ENCODE data around the gene FOXP1. TPM values are rescaled to one million over a fixed set of nuclear protein-coding genes. Genes with fewer than 3 reads are reported as not detected.

FOXP1 gene
- polyA plus RNA-seq, 4 donors = 4.9 to 66.5 (median 15.3) TPM

DNA sequence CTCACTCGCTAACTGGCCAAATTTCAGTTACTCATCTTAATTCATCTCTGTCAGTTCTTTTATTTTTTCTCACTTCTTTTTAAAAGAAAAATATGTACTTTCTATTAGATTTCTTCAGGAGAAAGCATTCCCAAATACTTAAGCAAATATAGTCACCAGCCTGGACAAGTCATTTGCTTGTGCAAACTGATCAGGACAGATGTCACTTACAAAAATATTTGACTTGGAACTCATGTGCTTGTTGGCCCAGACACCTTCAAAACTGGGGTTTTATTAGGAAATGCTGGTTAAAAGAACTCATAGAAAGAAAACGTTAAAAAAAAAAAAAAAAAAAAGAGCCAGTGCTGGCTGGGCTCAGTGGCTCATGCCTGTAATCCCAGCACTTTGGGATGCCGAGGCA is 31.3 kb upstream of the FOXP1 start:
- no peak for FAIRE-seq
- WGBS, 3 donors = 91 to 94% (median 94%) methylated on average over 3 of the region's 3 CpGs

GRCh38 chr3:71614426-71614825 is 30.9 kb upstream of the FOXP1 start:
- no peaks in the 10 kb centered on the region for H3K27me3 ChIP-seq (ENCODE audit: control insufficient read depth in 3 of 3, insufficient read depth in 3 of 3, low read length in 3 of 3)
- no peaks in the 10 kb centered on the region for H3K4me1 ChIP-seq (ENCODE audit: control insufficient read depth in 3 of 3, insufficient read depth in 2 of 3, low read depth in 1 of 3, low read length in 2 of 3)
- no peak overlapping the region for H3K4me3 ChIP-seq (ENCODE audit: low read depth in 1 of 3, low read length in 3 of 3)
- no peak for FAIRE-seq
- H3K9me3 ChIP-seq (ENCODE audit: control insufficient read depth in 2 of 2, insufficient read depth in 1 of 2, low read depth in 1 of 2, low read length in 1 of 2) = peaks cover 0 to 5% of the 10 kb centered on the region in 2 donors
- no peak for DNase-seq
- 91 to 92% (median 92%) methylated on average over 5 of the region's 5 CpGs for WGBS, 3 donors
- no peak overlapping the region for H3K27ac ChIP-seq (ENCODE audit: low read depth in 1 of 3, low read length in 2 of 3)
- H3K36me3 ChIP-seq (ENCODE audit: control insufficient read depth in 3 of 3, insufficient read depth in 2 of 3, low read depth in 1 of 3, low read length in 3 of 3) = no peaks in the 10 kb centered on the region

More for the DNA sequence above, 31.3 kb upstream of the FOXP1 start:
- Histone ChIP-seq H3K27ac (ENCODE audit: low read depth in 1 of 3, low read length in 2 of 3) (no peak overlapping the region), H3K4me3 (ENCODE audit: low read depth in 1 of 3, low read length in 3 of 3) (no peak overlapping the region), H3K36me3 (ENCODE audit: control insufficient read depth in 3 of 3, insufficient read depth in 2 of 3, low read depth in 1 of 3, low read length in 3 of 3) (no peaks in the 10 kb centered on the region), H3K4me1 (ENCODE audit: control insufficient read depth in 3 of 3, insufficient read depth in 2 of 3, low read depth in 1 of 3, low read length in 2 of 3) (no peaks in the 10 kb centered on the region), H3K27me3 (ENCODE audit: control insufficient read depth in 3 of 3, insufficient read depth in 3 of 3, low read length in 3 of 3) (no peaks in the 10 kb centered on the region), H3K9me3 (ENCODE audit: control insufficient read depth in 2 of 2, insufficient read depth in 1 of 2, low read depth in 1 of 2, low read length in 1 of 2) (peaks cover 0 to 5% of the 10 kb centered on the region in 2 donors)
- no peak for DNase-seq

GRCh38 chr3:71611099-71611498 is 27.6 kb upstream of the FOXP1 start:
- WGBS, 3 donors = 43 to 77% (median 52%) methylated on average over 3 of the region's 3 CpGs
- DNase-seq (peak in 1 of 2 donors; percentile 40), FAIRE-seq (no peak)

DNA sequence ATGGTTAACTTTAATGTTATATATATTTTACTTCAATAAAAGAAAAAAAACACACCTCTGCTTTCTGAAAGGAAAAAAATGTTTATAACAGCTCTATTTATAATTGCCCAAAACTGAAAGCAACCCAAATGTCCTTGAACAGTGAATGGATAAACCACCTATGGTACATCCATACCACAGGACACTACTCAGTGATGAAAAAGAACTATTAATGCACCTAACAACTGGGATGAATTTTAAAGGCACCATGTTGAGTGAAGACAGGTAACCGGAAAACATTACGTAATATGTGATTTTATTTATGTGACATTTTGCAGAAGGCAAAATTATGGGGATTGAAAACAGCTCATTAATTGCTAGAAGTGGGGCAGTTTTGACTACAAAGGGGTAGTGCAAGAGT is 23.8 kb upstream of the FOXP1 start:
- no peak overlapping the region for H3K27ac ChIP-seq (ENCODE audit: low read depth in 1 of 3, low read length in 2 of 3)
- H3K36me3 ChIP-seq (ENCODE audit: control insufficient read depth in 3 of 3, insufficient read depth in 2 of 3, low read depth in 1 of 3, low read length in 3 of 3) = no peaks in the 10 kb centered on the region
- DNase-seq (no peak), FAIRE-seq (no peak)
- H3K4me1 ChIP-seq (ENCODE audit: control insufficient read depth in 3 of 3, insufficient read depth in 2 of 3, low read depth in 1 of 3, low read length in 2 of 3) = peaks cover 0 to 5% (median 0%) of the 10 kb centered on the region in 3 donors
- H3K9me3 ChIP-seq (ENCODE audit: control insufficient read depth in 2 of 2, insufficient read depth in 1 of 2, low read depth in 1 of 2, low read length in 1 of 2) = peaks cover 0 to 5% of the 10 kb centered on the region in 2 donors
- H3K4me3 ChIP-seq (ENCODE audit: low read depth in 1 of 3, low read length in 3 of 3) = no peak overlapping the region
- no peaks in the 10 kb centered on the region for H3K27me3 ChIP-seq (ENCODE audit: control insufficient read depth in 3 of 3, insufficient read depth in 3 of 3, low read length in 3 of 3)
- WGBS, 3 donors = 95 to 96% (median 95%) methylated on average over 2 of the region's 2 CpGs

More at GRCh38 chr3:71611099-71611498, 27.6 kb upstream of the FOXP1 start:
- peaks cover 0 to 3% of the 10 kb centered on the region in 2 donors for H3K9me3 ChIP-seq (ENCODE audit: control insufficient read depth in 2 of 2, insufficient read depth in 1 of 2, low read depth in 1 of 2, low read length in 1 of 2)
- H3K4me1 ChIP-seq (ENCODE audit: control insufficient read depth in 3 of 3, insufficient read depth in 2 of 3, low read depth in 1 of 3, low read length in 2 of 3) = no peaks in the 10 kb centered on the region
- no peak overlapping the region for H3K4me3 ChIP-seq (ENCODE audit: low read depth in 1 of 3, low read length in 3 of 3)
- H3K36me3 ChIP-seq (ENCODE audit: control insufficient read depth in 3 of 3, insufficient read depth in 2 of 3, low read depth in 1 of 3, low read length in 3 of 3) = no peaks in the 10 kb centered on the region
- no peak overlapping the region for H3K27ac ChIP-seq (ENCODE audit: low read depth in 1 of 3, low read length in 2 of 3)
- no peaks in the 10 kb centered on the region for H3K27me3 ChIP-seq (ENCODE audit: control insufficient read depth in 3 of 3, insufficient read depth in 3 of 3, low read length in 3 of 3)

- WGBS, 3 donors = 81 to 91% (median 84%) methylated on average over 5 of the region's 5 CpGs
- H3K4me1 ChIP-seq (ENCODE audit: control insufficient read depth in 3 of 3, insufficient read depth in 2 of 3, low read depth in 1 of 3, low read length in 2 of 3) = peaks cover 0 to 8% (median 0%) of the 10 kb centered on the region in 3 donors
- peaks cover 0 to 5% of the 10 kb centered on the region in 2 donors for H3K9me3 ChIP-seq (ENCODE audit: control insufficient read depth in 2 of 2, insufficient read depth in 1 of 2, low read depth in 1 of 2, low read length in 1 of 2)
- H3K27ac ChIP-seq (ENCODE audit: low read depth in 1 of 3, low read length in 2 of 3) = no peak overlapping the region
- no peak overlapping the region for H3K4me3 ChIP-seq (ENCODE audit: low read depth in 1 of 3, low read length in 3 of 3)
- DNase-seq (no peak), FAIRE-seq (no peak)
- H3K27me3 ChIP-seq (ENCODE audit: control insufficient read depth in 3 of 3, insufficient read depth in 3 of 3, low read length in 3 of 3) = no peaks in the 10 kb centered on the region
- no peaks in the 10 kb centered on the region for H3K36me3 ChIP-seq (ENCODE audit: control insufficient read depth in 3 of 3, insufficient read depth in 2 of 3, low read depth in 1 of 3, low read length in 3 of 3)
Measured at GRCh38 chr3:71606582-71606981, 23.1 kb upstream of the FOXP1 start.

GRCh38 chr3:71602256-71602655 is 18.7 kb upstream of the FOXP1 start:
- DNase-seq = peak; percentile 76 to 94
- Histone ChIP-seq H3K27me3 (ENCODE audit: control insufficient read depth in 3 of 3, insufficient read depth in 3 of 3, low read length in 3 of 3) (no peaks in the 10 kb centered on the region), H3K27ac (ENCODE audit: low read depth in 1 of 3, low read length in 2 of 3) (peak overlapping the region in 1 of 3 donors; percentile 41), H3K4me3 (ENCODE audit: low read depth in 1 of 3, low read length in 3 of 3) (no peak overlapping the region), H3K36me3 (ENCODE audit: control insufficient read depth in 3 of 3, insufficient read depth in 2 of 3, low read depth in 1 of 3, low read length in 3 of 3) (no peaks in the 10 kb centered on the region), H3K9me3 (ENCODE audit: control insufficient read depth in 2 of 2, insufficient read depth in 1 of 2, low read depth in 1 of 2, low read length in 1 of 2) (peaks cover 0 to 2% of the 10 kb centered on the region in 2 donors), H3K4me1 (ENCODE audit: control insufficient read depth in 3 of 3, insufficient read depth in 2 of 3, low read depth in 1 of 3, low read length in 2 of 3) (peaks cover 0 to 8% (median 0%) of the 10 kb centered on the region in 3 donors)
- no peak for FAIRE-seq
- 20 to 64% (median 36%) methylated on average over 2 of the region's 2 CpGs for WGBS, 3 donors

DNA sequence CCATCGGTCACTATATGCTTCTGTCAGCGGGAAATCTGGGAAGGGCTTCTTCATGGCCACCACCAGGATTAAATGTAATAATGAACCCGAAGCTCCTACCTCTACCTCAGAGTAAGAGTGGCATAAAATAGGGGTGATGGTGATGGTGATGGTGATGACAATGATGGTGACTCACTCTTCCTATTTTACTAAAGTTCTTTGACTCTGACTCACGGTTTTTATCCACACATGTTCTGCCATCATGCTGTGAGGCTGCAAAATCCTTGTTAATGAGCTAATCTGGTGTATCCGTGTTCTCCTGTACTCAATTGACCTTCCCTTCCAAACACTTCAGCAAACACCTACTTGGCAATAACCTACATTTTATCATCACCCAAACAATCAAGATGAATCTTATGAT is 18.3 kb upstream of the FOXP1 start:
- peak in 1 of 2 donors; percentile 4 for DNase-seq
- Histone ChIP-seq H3K27me3 (ENCODE audit: control insufficient read depth in 3 of 3, insufficient read depth in 3 of 3, low read length in 3 of 3) (no peaks in the 10 kb centered on the region), H3K4me1 (ENCODE audit: control insufficient read depth in 3 of 3, insufficient read depth in 2 of 3, low read depth in 1 of 3, low read length in 2 of 3) (peaks cover 0 to 8% (median 0%) of the 10 kb centered on the region in 3 donors), H3K4me3 (ENCODE audit: low read depth in 1 of 3, low read length in 3 of 3) (no peak overlapping the region), H3K36me3 (ENCODE audit: control insufficient read depth in 3 of 3, insufficient read depth in 2 of 3, low read depth in 1 of 3, low read length in 3 of 3) (no peaks in the 10 kb centered on the region), H3K27ac (ENCODE audit: low read depth in 1 of 3, low read length in 2 of 3) (no peak overlapping the region), H3K9me3 (ENCODE audit: control insufficient read depth in 2 of 2, insufficient read depth in 1 of 2, low read depth in 1 of 2, low read length in 1 of 2) (peaks cover 0 to 2% of the 10 kb centered on the region in 2 donors)
- WGBS, 3 donors = 63 to 83% (median 75%) methylated on average over 5 of the region's 5 CpGs
- FAIRE-seq = no peak

- H3K4me3 ChIP-seq (ENCODE audit: low read depth in 1 of 3, low read length in 3 of 3) = no peak overlapping the region
- H3K27me3 ChIP-seq (ENCODE audit: control insufficient read depth in 3 of 3, insufficient read depth in 3 of 3, low read length in 3 of 3) = no peaks in the 10 kb centered on the region
- DNase-seq (no peak), FAIRE-seq (no peak)
- 66 to 80% (median 75%) methylated on average over 3 of the region's 3 CpGs for WGBS, 3 donors
- no peak overlapping the region for H3K27ac ChIP-seq (ENCODE audit: low read depth in 1 of 3, low read length in 2 of 3)
- peaks cover 0 to 8% (median 0%) of the 10 kb centered on the region in 3 donors for H3K4me1 ChIP-seq (ENCODE audit: control insufficient read depth in 3 of 3, insufficient read depth in 2 of 3, low read depth in 1 of 3, low read length in 2 of 3)
- no peaks in the 10 kb centered on the region for H3K36me3 ChIP-seq (ENCODE audit: control insufficient read depth in 3 of 3, insufficient read depth in 2 of 3, low read depth in 1 of 3, low read length in 3 of 3)
- no peaks in the 10 kb centered on the region for H3K9me3 ChIP-seq (ENCODE audit: control insufficient read depth in 2 of 2, insufficient read depth in 1 of 2, low read depth in 1 of 2, low read length in 1 of 2)
Measured at GRCh38 chr3:71600646-71601288, 17.2 kb upstream of the FOXP1 start.

GRCh38 chr3:71599416-71599815 is 15.9 kb upstream of the FOXP1 start:
- H3K4me1 ChIP-seq (ENCODE audit: control insufficient read depth in 3 of 3, insufficient read depth in 2 of 3, low read depth in 1 of 3, low read length in 2 of 3) = peaks cover 0 to 4% (median 0%) of the 10 kb centered on the region in 3 donors
- H3K4me3 ChIP-seq (ENCODE audit: low read depth in 1 of 3, low read length in 3 of 3) = no peak overlapping the region
- WGBS, 3 donors = 76 to 82% (median 80%) methylated on average over 1 of the region's 1 CpG
- H3K36me3 ChIP-seq (ENCODE audit: control insufficient read depth in 3 of 3, insufficient read depth in 2 of 3, low read depth in 1 of 3, low read length in 3 of 3) = no peaks in the 10 kb centered on the region
- H3K9me3 ChIP-seq (ENCODE audit: control insufficient read depth in 2 of 2, insufficient read depth in 1 of 2, low read depth in 1 of 2, low read length in 1 of 2) = no peaks in the 10 kb centered on the region
- DNase-seq (no peak), FAIRE-seq (no peak)
- H3K27me3 ChIP-seq (ENCODE audit: control insufficient read depth in 3 of 3, insufficient read depth in 3 of 3, low read length in 3 of 3) = no peaks in the 10 kb centered on the region
- no peak overlapping the region for H3K27ac ChIP-seq (ENCODE audit: low read depth in 1 of 3, low read length in 2 of 3)

All from small intestine (tissue), 7 donors.